Sigmoid colon (tissue), 4 donors: Measurements from ENCODE around the gene CACNA2D3.

Experiments used
- EP300 ChIP-seq, 4 donors: sonication (generic); formaldehyde crosslinking; IDR thresholded peaks; one replicate each; pipeline ENCODE4 v1.6.1; 2017; ENCODE audit warnings: antibody characterized with exemption in 4 of 4
- POLR2A ChIP-seq, 2 donors: fragments of 450-650 bp; IDR thresholded peaks; one replicate each; pipeline ENCODE4 v1.6.1; 2016; ENCODE audit warnings: antibody characterized with exemption in 2 of 2, mild to moderate bottlenecking in 2 of 2, moderate library complexity in 2 of 2
- TF ChIP-seq, protein P1 (sequence below), 4 experiments: fragments of 450-650 bp in 3 of 4; fragments of 200-600 bp in 1 of 4; IDR thresholded peaks; one replicate each; pipeline ENCODE4 v1.5.1; 2016 to 2019; ENCODE audit warnings: antibody characterized with exemption in 4 of 4, mild to moderate bottlenecking in 3 of 4, moderate library complexity in 2 of 4

- TF ChIP-seq, protein P1, sequence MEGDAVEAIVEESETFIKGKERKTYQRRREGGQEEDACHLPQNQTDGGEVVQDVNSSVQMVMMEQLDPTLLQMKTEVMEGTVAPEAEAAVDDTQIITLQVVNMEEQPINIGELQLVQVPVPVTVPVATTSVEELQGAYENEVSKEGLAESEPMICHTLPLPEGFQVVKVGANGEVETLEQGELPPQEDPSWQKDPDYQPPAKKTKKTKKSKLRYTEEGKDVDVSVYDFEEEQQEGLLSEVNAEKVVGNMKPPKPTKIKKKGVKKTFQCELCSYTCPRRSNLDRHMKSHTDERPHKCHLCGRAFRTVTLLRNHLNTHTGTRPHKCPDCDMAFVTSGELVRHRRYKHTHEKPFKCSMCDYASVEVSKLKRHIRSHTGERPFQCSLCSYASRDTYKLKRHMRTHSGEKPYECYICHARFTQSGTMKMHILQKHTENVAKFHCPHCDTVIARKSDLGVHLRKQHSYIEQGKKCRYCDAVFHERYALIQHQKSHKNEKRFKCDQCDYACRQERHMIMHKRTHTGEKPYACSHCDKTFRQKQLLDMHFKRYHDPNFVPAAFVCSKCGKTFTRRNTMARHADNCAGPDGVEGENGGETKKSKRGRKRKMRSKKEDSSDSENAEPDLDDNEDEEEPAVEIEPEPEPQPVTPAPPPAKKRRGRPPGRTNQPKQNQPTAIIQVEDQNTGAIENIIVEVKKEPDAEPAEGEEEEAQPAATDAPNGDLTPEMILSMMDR (IDR thresholded peaks at IDR 0.05), result no peak
- TF ChIP-seq POLR2A (IDR thresholded peaks at IDR 0.05) (no peak), EP300 (IDR thresholded peaks at IDR 0.05) (no peak)
Observed at GRCh38 chr3:55069950-55070349, 947.6 kb downstream of the CACNA2D3 start.
